Liver (tissue), 9 donors: ENCODE results near the gene MIER3. TPM values are rescaled to one million over a fixed set of nuclear protein-coding genes. Genes with fewer than 3 reads are reported as not detected.

Source experiments
- DNase-seq: peaks from one replicate; pipeline ENCODE4 v3.0.0-alpha.2; 2017; ENCODE audit warnings: low spot score
- H3K27ac ChIP-seq, 2 donors: one replicate each; pipeline ENCODE4 v1.7.0; 2013; ENCODE audit warnings: inconsistent platforms in 2 of 2, low read length in 2 of 2, control low read depth in 1 of 2, low read depth in 1 of 2, mild to moderate bottlenecking in 1 of 2
- H3K27me3 ChIP-seq, 4 donors: one replicate each; pipeline versions ENCODE4 v1.6.1 to v1.7.0; 2013; ENCODE audit warnings: low read length in 3 of 4, inconsistent platforms in 1 of 4, mild to moderate bottlenecking in 1 of 4, moderate library complexity in 1 of 4; ENCODE audit not compliant: control insufficient read depth in 4 of 4, insufficient read depth in 4 of 4
- H3K36me3 ChIP-seq, 4 donors: one replicate each; pipeline versions ENCODE4 v1.6.1 to v1.7.0; 2013; ENCODE audit warnings: low read length in 3 of 4, mild to moderate bottlenecking in 3 of 4, low read depth in 1 of 4, moderate library complexity in 1 of 4; ENCODE audit not compliant: control insufficient read depth in 4 of 4, insufficient read depth in 3 of 4
- H3K4me1 ChIP-seq, 4 donors: one replicate each; pipeline versions ENCODE4 v1.6.1 to v1.7.0; 2013; ENCODE audit warnings: low read length in 3 of 4, mild to moderate bottlenecking in 3 of 4, moderate library complexity in 1 of 4; ENCODE audit not compliant: control insufficient read depth in 4 of 4, insufficient read depth in 4 of 4
- H3K4me3 ChIP-seq, 3 donors: one replicate each; pipeline versions ENCODE4 v1.6.1 to v1.7.0; 2013; ENCODE audit warnings: low read length in 3 of 3, control low read depth in 1 of 3, low read depth in 1 of 3, mild to moderate bottlenecking in 1 of 3
- H3K9ac ChIP-seq, 2 donors: one replicate each; pipeline ENCODE4 v1.7.0; 2013; ENCODE audit warnings: low read length in 2 of 2, mild to moderate bottlenecking in 2 of 2, moderate library complexity in 2 of 2, control low read depth in 1 of 2, low read depth in 1 of 2
- H3K9me3 ChIP-seq, 4 donors: one replicate each; pipeline versions ENCODE4 v1.6.1 to v1.7.0; 2013; ENCODE audit warnings: low read length in 3 of 4; ENCODE audit not compliant: control insufficient read depth in 4 of 4
- ATF3 ChIP-seq: IDR thresholded peaks from 2 replicates; pipeline ENCODE4 v1.6.1; 2016; ENCODE audit warnings: antibody characterized with exemption
- EGR1 ChIP-seq, 2 donors: IDR thresholded peaks; 2 replicates each; pipeline ENCODE4 v1.6.1; 2016 to 2018; ENCODE audit warnings: antibody characterized with exemption in 2 of 2, low read depth in 2 of 2
- FOXA2 ChIP-seq: IDR thresholded peaks from 2 replicates; pipeline ENCODE4 v1.6.1; 2016; ENCODE audit warnings: antibody characterized with exemption
- GABPA ChIP-seq, 2 donors: IDR thresholded peaks in 1 of 2; conservative IDR thresholded peaks in 1 of 2; 2 replicates each; pipeline ENCODE4 v1.6.1; 2016; ENCODE audit warnings: antibody characterized with exemption in 2 of 2, mild to moderate bottlenecking in 1 of 2, moderate library complexity in 1 of 2
- HNF4A ChIP-seq, 2 donors: conservative IDR thresholded peaks; 2 replicates each; pipeline ENCODE4 v1.6.1; 2016; ENCODE audit warnings: antibody characterized with exemption in 2 of 2, mild to moderate bottlenecking in 2 of 2
- HNF4G ChIP-seq: IDR thresholded peaks from 2 replicates; pipeline ENCODE4 v1.6.1; 2016; ENCODE audit warnings: antibody characterized with exemption
- JUND ChIP-seq, 2 donors: IDR thresholded peaks; 2 replicates each; pipeline ENCODE4 v1.6.1; 2016; ENCODE audit warnings: antibody characterized with exemption in 2 of 2
- MAX ChIP-seq: IDR thresholded peaks from 2 replicates; pipeline ENCODE4 v1.6.1; 2016; ENCODE audit warnings: antibody characterized with exemption
- RAD21 ChIP-seq, 2 donors: IDR thresholded peaks; 2 replicates each; pipeline ENCODE4 v1.6.1; 2016; ENCODE audit warnings: antibody characterized with exemption in 2 of 2, mild to moderate bottlenecking in 2 of 2
- REST ChIP-seq: IDR thresholded peaks from 2 replicates; pipeline ENCODE4 v1.6.1; 2016; ENCODE audit warnings: antibody characterized with exemption, mild to moderate bottlenecking
- SP1 ChIP-seq: IDR thresholded peaks from 2 replicates; pipeline ENCODE4 v1.6.1; 2018; ENCODE audit warnings: antibody characterized with exemption, mild to moderate bottlenecking
- TAF1 ChIP-seq: conservative IDR thresholded peaks from 2 replicates; pipeline ENCODE4 v1.6.1; 2016; ENCODE audit warnings: antibody characterized with exemption, mild to moderate bottlenecking
- YY1 ChIP-seq: IDR thresholded peaks from 2 replicates; pipeline ENCODE4 v1.6.1; 2016; ENCODE audit warnings: antibody characterized with exemption, mild to moderate bottlenecking
- WGBS: extraction: QIAGEN DNeasy Blood & Tissue Kit; methylation state at CpG from one replicate; pipeline ENCODE4 v1.1.7; 2013; 5-methylcytosine and 5-hydroxymethylcytosine counted together
- polyA plus RNA-seq, 2 donors: library from polyadenylated mRNA; stranded (reverse) in 1 of 2; unstranded in 1 of 2; fragments of 200-250 nt in 1 of 2; fragments of >200 nt in 1 of 2; fragmentation: Nextera tagmentation in 1 of 2; extraction: Ambion mirVana in 1 of 2; gene quantifications; one replicate each; pipeline versions ENCODE4 v1.2.1 to v1.2.3, GENCODE V29; 2013 to 2015
- total RNA-seq, 2 donors: library from RNA; depleted of rRNA; stranded (reverse); fragments of >200 nt; gene quantifications; one replicate each; pipeline ENCODE4 v1.2.3, GENCODE V29; 2014
- TF ChIP-seq, protein P1 (sequence below): IDR thresholded peaks from 2 replicates; pipeline ENCODE4 v1.6.1; 2016; ENCODE audit warnings: antibody characterized with exemption
- donor health status: healthy.
- donor health status: healthy.
- donor health status: healthy.
- donor health status: healthy.
- donor health status: healthy.

MIER3 gene
- total and polyA plus RNA-seq, 4 donors = 4.1 to 15.5 (median 8.1) TPM

GRCh38 chr5:56919942-56920662 lies 31.8 kb downstream of the MIER3 start:
- no peaks in the 10 kb centered on the region for H3K27me3 ChIP-seq
- H3K9ac ChIP-seq = no peak overlapping the region
- H3K36me3 ChIP-seq = peaks cover 5 to 24% (median 17%) of the 10 kb centered on the region in 4 donors
- no peak for TF ChIP-seq TAF1
- TF ChIP-seq, protein P1, sequence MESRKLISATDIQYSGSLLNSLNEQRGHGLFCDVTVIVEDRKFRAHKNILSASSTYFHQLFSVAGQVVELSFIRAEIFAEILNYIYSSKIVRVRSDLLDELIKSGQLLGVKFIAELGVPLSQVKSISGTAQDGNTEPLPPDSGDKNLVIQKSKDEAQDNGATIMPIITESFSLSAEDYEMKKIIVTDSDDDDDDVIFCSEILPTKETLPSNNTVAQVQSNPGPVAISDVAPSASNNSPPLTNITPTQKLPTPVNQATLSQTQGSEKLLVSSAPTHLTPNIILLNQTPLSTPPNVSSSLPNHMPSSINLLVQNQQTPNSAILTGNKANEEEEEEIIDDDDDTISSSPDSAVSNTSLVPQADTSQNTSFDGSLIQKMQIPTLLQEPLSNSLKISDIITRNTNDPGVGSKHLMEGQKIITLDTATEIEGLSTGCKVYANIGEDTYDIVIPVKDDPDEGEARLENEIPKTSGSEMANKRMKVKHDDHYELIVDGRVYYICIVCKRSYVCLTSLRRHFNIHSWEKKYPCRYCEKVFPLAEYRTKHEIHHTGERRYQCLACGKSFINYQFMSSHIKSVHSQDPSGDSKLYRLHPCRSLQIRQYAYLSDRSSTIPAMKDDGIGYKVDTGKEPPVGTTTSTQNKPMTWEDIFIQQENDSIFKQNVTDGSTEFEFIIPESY = no peak
- no peak for TF ChIP-seq REST
- TF ChIP-seq EGR1 (IDR thresholded peaks at IDR 0.05; ENCODE audit: low read depth in 2 of 2) = no peak
- TF ChIP-seq HNF4G = no peak
- TF ChIP-seq MAX = no peak
- TF ChIP-seq HNF4A (conservative IDR thresholded peaks at IDR 0.05) = no peak
- no peak for TF ChIP-seq SP1
- no peak for TF ChIP-seq GABPA (IDR thresholded peaks at IDR 0.05 in 1 of 2, conservative IDR thresholded peaks at IDR 0.05 in 1 of 2)
- no peak for TF ChIP-seq ATF3
- TF ChIP-seq YY1 = no peak
- no peak for TF ChIP-seq RAD21 (IDR thresholded peaks at IDR 0.05)
- TF ChIP-seq JUND (IDR thresholded peaks at IDR 0.05) = no peak
- no peak overlapping the region for H3K27ac ChIP-seq
- no peak overlapping the region for H3K4me3 ChIP-seq
- 89% methylated on average over 1 of the region's 1 CpG for WGBS
- H3K9me3 ChIP-seq = no peaks in the 10 kb centered on the region
- DNase-seq = no peak
- H3K4me1 ChIP-seq = peaks cover 2 to 17% (median 15%) of the 10 kb centered on the region in 4 donors

DNA sequence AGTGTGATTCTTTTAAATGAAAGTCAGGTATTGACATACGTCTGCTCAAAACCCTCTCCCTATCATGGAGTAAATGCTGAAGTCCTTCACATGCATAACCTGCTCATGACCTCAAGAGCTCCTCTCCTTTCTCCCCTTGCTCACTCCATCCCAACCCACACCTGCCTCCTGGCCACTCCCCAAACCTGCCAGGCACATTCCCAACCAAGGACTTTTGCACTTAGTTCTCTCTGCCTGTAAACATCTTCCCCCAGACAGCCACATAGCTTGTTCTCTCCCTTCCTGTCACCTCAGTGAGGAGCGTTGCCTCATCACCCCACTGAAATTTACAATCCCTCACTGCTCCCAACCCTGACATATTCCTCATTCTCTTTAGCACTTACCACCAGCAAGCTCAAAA lies 33.9 kb downstream of the MIER3 start:
- TF ChIP-seq ATF3 (no peak), YY1 (no peak), FOXA2 (peak; percentile 15)
- Histone ChIP-seq H3K9me3 (no peaks in the 10 kb centered on the region), H3K4me3 (no peak overlapping the region), H3K9ac (no peak overlapping the region), H3K27me3 (no peaks in the 10 kb centered on the region), H3K36me3 (peaks cover 4 to 14% (median 8%) of the 10 kb centered on the region in 4 donors), H3K4me1 (peaks cover 2 to 17% (median 15%) of the 10 kb centered on the region in 4 donors), H3K27ac (peak overlapping the region; percentile 65 to 75)
- WGBS = 32% methylated on average over 2 of the region's 2 CpGs
- no peak for DNase-seq
